ENCODE measurements around the gene MRPL16. TPM values are rescaled to one million over a fixed set of nuclear protein-coding genes. Genes with fewer than 3 reads are reported as not detected.
"Not testable (repeated sequence)": the region's sequence is repeated elsewhere in the genome, so short reads cannot be mapped to it uniquely, and the experiment has no call there.

The MRPL16 gene
- total and polyA plus RNA-seq, 7 donors: 37.8 to 92.7 (median 53.7) TPM

- no peak overlapping the region for H3K27ac ChIP-seq
- no peaks in the 10 kb centered on the region for H3K36me3 ChIP-seq (ENCODE audit: insufficient read depth in 1 of 2, low read depth in 1 of 2)
- ATAC-seq (peak in 3 of 4 donors; percentile 64 to 71 (median 67)), DNase-seq (no peak)
- peak; percentile 58 for TF ChIP-seq CTCF (IDR thresholded peaks at IDR 0.05)
- WGBS, 3 donors: 7 to 13% (median 11%) methylated on average over 9 of the region's 9 CpGs
- no peaks in the 10 kb centered on the region for H3K9me3 ChIP-seq
- H3K4me3 ChIP-seq: no peak overlapping the region
- intact Hi-C loops (cut with DNase I): no loop called here
- H3K27me3 ChIP-seq (ENCODE audit: insufficient read depth in 3 of 3, low read length in 2 of 3): no peaks in the 10 kb centered on the region
- H3K4me1 ChIP-seq: peaks cover 7% of the 10 kb centered on the region
Observed at GRCh38 chr11:59822989-59823566, 12.5 kb upstream of the MRPL16 start.

- Histone ChIP-seq H3K4me3 (no peak overlapping the region), H3K27me3 (ENCODE audit: insufficient read depth in 3 of 3, low read length in 2 of 3) (no peaks in the 10 kb centered on the region), H3K36me3 (ENCODE audit: insufficient read depth in 1 of 2, low read depth in 1 of 2) (no peaks in the 10 kb centered on the region), H3K27ac (no peak overlapping the region), H3K4me1 (peaks cover 7% of the 10 kb centered on the region), H3K9me3 (no peaks in the 10 kb centered on the region)
- intact Hi-C loops (cut with DNase I): no loop called here
- TF ChIP-seq CTCF (IDR thresholded peaks at IDR 0.05): no peak
- ATAC-seq: no peak
- DNase-seq: no peak
- WGBS, 3 donors: 59 to 70% (median 61%) methylated on average over 4 of the region's 4 CpGs
Observed at GRCh38 chr11:59818572-59818971, 8.0 kb upstream of the MRPL16 start.

GRCh38 chr11:59816434-59816833 lies 5.9 kb upstream of the MRPL16 start:
- DNase-seq; H3K9me3 ChIP-seq; H3K27me3 ChIP-seq (ENCODE audit: insufficient read depth in 3 of 3, low read length in 2 of 3); H3K36me3 ChIP-seq (ENCODE audit: insufficient read depth in 1 of 2, low read depth in 1 of 2); H3K4me3 ChIP-seq; intact Hi-C loops (cut with DNase I); ATAC-seq; H3K4me1 ChIP-seq; H3K27ac ChIP-seq: not testable (repeated sequence)
- WGBS, 3 donors: 70 to 82% (median 76%) methylated on average over 1 of the region's 1 CpG

- Histone ChIP-seq H3K27ac (no peak overlapping the region), H3K27me3 (ENCODE audit: insufficient read depth in 3 of 3, low read length in 2 of 3) (no peaks in the 10 kb centered on the region), H3K4me1 (no peaks in the 10 kb centered on the region), H3K9me3 (no peaks in the 10 kb centered on the region), H3K36me3 (ENCODE audit: insufficient read depth in 1 of 2, low read depth in 1 of 2) (no peaks in the 10 kb centered on the region), H3K4me3 (no peak overlapping the region)
- 66 to 92% (median 84%) methylated on average over 1 of the region's 1 CpG for WGBS, 3 donors
- ATAC-seq: no peak
- DNase-seq: no peak
- TF ChIP-seq CTCF (IDR thresholded peaks at IDR 0.05): no peak
- intact Hi-C loops (cut with DNase I): no loop called here
Observed at GRCh38 chr11:59815754-59816153, 5.2 kb upstream of the MRPL16 start.

GRCh38 chr11:59814021-59814420 lies 3.4 kb upstream of the MRPL16 start:
- DNase-seq (no peak), ATAC-seq (no peak)
- no peaks in the 10 kb centered on the region for H3K9me3 ChIP-seq
- 52 to 63% (median 62%) methylated on average over 1 of the region's 1 CpG for WGBS, 3 donors
- no peak overlapping the region for H3K4me3 ChIP-seq
- no peak for TF ChIP-seq CTCF (IDR thresholded peaks at IDR 0.05)
- H3K4me1 ChIP-seq: peaks cover 7% of the 10 kb centered on the region
- H3K27me3 ChIP-seq (ENCODE audit: insufficient read depth in 3 of 3, low read length in 2 of 3): no peaks in the 10 kb centered on the region
- H3K36me3 ChIP-seq (ENCODE audit: insufficient read depth in 1 of 2, low read depth in 1 of 2): peaks cover 0 to under 1% of the 10 kb centered on the region in 2 donors
- H3K27ac ChIP-seq: no peak overlapping the region
- intact Hi-C loops (cut with DNase I): no loop called here

All from psoas muscle (tissue), 8 donors.